Measurements from ENCODE around the gene LATS1. TPM values are rescaled to one million over a fixed set of nuclear protein-coding genes. Genes with fewer than 3 reads are reported as not detected.
"Not testable (repeated sequence)": the region's sequence is repeated elsewhere in the genome, so short reads cannot be mapped to it uniquely, and the experiment has no call there.

The LATS1 gene
- total RNA-seq, 1 donor from 2014 or later = 6.3 TPM

- Histone ChIP-seq H3K4me3 (ENCODE audit: low read depth, low read length) (no peak overlapping the region), H3K36me3 (ENCODE audit: control insufficient read depth, insufficient read depth, low read length) (peaks cover 8% of the 10 kb centered on the region), H3K27me3 (ENCODE audit: control insufficient read depth, insufficient read depth, low read length) (no peaks in the 10 kb centered on the region)
- FAIRE-seq = no peak
- DNase-seq (ENCODE audit: low read depth) = no peak
- no peak for TF ChIP-seq CTCF (IDR thresholded peaks at IDR 0.05; ENCODE audit: insufficient read depth, low read length, severe bottlenecking)
These were observed 23.0 kb downstream of the LATS1 start for GRCh38 chr6:149694921-149695320.

GRCh38 chr6:149691201-149691600 is 26.7 kb downstream of the LATS1 start:
- TF ChIP-seq CTCF (IDR thresholded peaks at IDR 0.05; ENCODE audit: insufficient read depth, low read length, severe bottlenecking) = no peak
- FAIRE-seq = no peak
- H3K4me3 ChIP-seq (ENCODE audit: low read depth, low read length) = no peak overlapping the region
- H3K27me3 ChIP-seq (ENCODE audit: control insufficient read depth, insufficient read depth, low read length) = no peaks in the 10 kb centered on the region
- DNase-seq (ENCODE audit: low read depth) = no peak
- peaks cover 8% of the 10 kb centered on the region for H3K36me3 ChIP-seq (ENCODE audit: control insufficient read depth, insufficient read depth, low read length)

GRCh38 chr6:149686230-149686629 is 31.7 kb downstream of the LATS1 start:
- Histone ChIP-seq H3K4me3 (ENCODE audit: low read depth, low read length) (no peak overlapping the region), H3K36me3 (ENCODE audit: control insufficient read depth, insufficient read depth, low read length) (peaks cover 8% of the 10 kb centered on the region), H3K27me3 (ENCODE audit: control insufficient read depth, insufficient read depth, low read length) (no peaks in the 10 kb centered on the region)
- FAIRE-seq (no peak), DNase-seq (ENCODE audit: low read depth) (no peak)
- TF ChIP-seq CTCF (IDR thresholded peaks at IDR 0.05; ENCODE audit: insufficient read depth, low read length, severe bottlenecking) = no peak

GRCh38 chr6:149683256-149683859 is 34.5 kb downstream of the LATS1 start:
- DNase-seq (ENCODE audit: low read depth) = no peak
- peaks cover 2% of the 10 kb centered on the region for H3K36me3 ChIP-seq (ENCODE audit: control insufficient read depth, insufficient read depth, low read length)

GRCh38 chr6:149681845-149682244 is 36.1 kb downstream of the LATS1 start:
- not testable (repeated sequence) for FAIRE-seq; DNase-seq (ENCODE audit: low read depth); H3K4me3 ChIP-seq (ENCODE audit: low read depth, low read length); H3K36me3 ChIP-seq (ENCODE audit: control insufficient read depth, insufficient read depth, low read length); H3K27me3 ChIP-seq (ENCODE audit: control insufficient read depth, insufficient read depth, low read length)

More at GRCh38 chr6:149683256-149683859, 34.5 kb downstream of the LATS1 start:
- no peak for TF ChIP-seq CTCF (IDR thresholded peaks at IDR 0.05; ENCODE audit: insufficient read depth, low read length, severe bottlenecking)
- FAIRE-seq = peak; percentile 62
- H3K27me3 ChIP-seq (ENCODE audit: control insufficient read depth, insufficient read depth, low read length) = no peaks in the 10 kb centered on the region
- no peak overlapping the region for H3K4me3 ChIP-seq (ENCODE audit: low read depth, low read length)

- Histone ChIP-seq H3K4me3 (ENCODE audit: low read depth, low read length) (no peak overlapping the region), H3K36me3 (ENCODE audit: control insufficient read depth, insufficient read depth, low read length) (peaks cover 4% of the 10 kb centered on the region), H3K27me3 (ENCODE audit: control insufficient read depth, insufficient read depth, low read length) (no peaks in the 10 kb centered on the region)
- no peak for FAIRE-seq
- DNase-seq (ENCODE audit: low read depth) = no peak
- no peak for TF ChIP-seq CTCF (IDR thresholded peaks at IDR 0.05; ENCODE audit: insufficient read depth, low read length, severe bottlenecking)
These were observed 36.7 kb downstream of the LATS1 start for GRCh38 chr6:149681209-149681608.

Data from bronchial epithelial cell (primary cell).